GM18517 (cell line): ENCODE data around the gene COL20A1.
"Not testable (repeated sequence)": the region's sequence is repeated elsewhere in the genome, so short reads cannot be mapped to it uniquely, and the experiment has no call there.

Source experiments
- ATAC-seq: cut with Tn5 transposase; IDR thresholded peaks from one replicate; pipeline ENCODE4 v1.9.1; 2021; ENCODE audit warnings: mild to moderate bottlenecking, moderate library complexity; ENCODE audit not compliant: unreplicated experiment

COL20A1 gene

GRCh38 chr20:63292904-63293303, at the start of gene COL20A1:
Gene COL20A1, plus strand, starts transcription at chr20:63293186. Its CDS starts 1,922 bp downstream, at chr20:63295108.
- ATAC-seq, result no peak

- ATAC-seq, result no peak
Observed at GRCh38 chr20:63243604-63244247, 49.3 kb upstream of the COL20A1 start.

- no peak for ATAC-seq
Observed at GRCh38 chr20:63244468-63244867, 48.5 kb upstream of the COL20A1 start.

- no peak for ATAC-seq
Observed at GRCh38 chr20:63246490-63247288, 46.3 kb upstream of the COL20A1 start.

GRCh38 chr20:63247671-63248228, 45.2 kb upstream of the COL20A1 start:
- ATAC-seq, result no peak

- ATAC-seq, result no peak
Observed at GRCh38 chr20:63248835-63249591, 44.0 kb upstream of the COL20A1 start.

- no peak for ATAC-seq
Observed at GRCh38 chr20:63249891-63250290, 43.1 kb upstream of the COL20A1 start.

- ATAC-seq, result not testable (repeated sequence)
Observed at GRCh38 chr20:63251350-63251749, 41.6 kb upstream of the COL20A1 start.

- ATAC-seq, result no peak
Observed at GRCh38 chr20:63252284-63252711, 40.7 kb upstream of the COL20A1 start.

- ATAC-seq, result no peak
Observed at GRCh38 chr20:63253065-63253437, 39.9 kb upstream of the COL20A1 start.

GRCh38 chr20:63253438-63254231, 39.4 kb upstream of the COL20A1 start:
- ATAC-seq, result no peak

- ATAC-seq, result no peak
Observed at GRCh38 chr20:63254232-63254605, 38.8 kb upstream of the COL20A1 start, which contains the start of gene NKAIN4. Gene NKAIN4, minus strand, starts transcription at chr20:63254463. Its CDS starts 13 bp downstream, at chr20:63254450.

GRCh38 chr20:63254606-63255384, 38.2 kb upstream of the COL20A1 start:
- ATAC-seq, result no peak

GRCh38 chr20:63255931-63256704, 36.9 kb upstream of the COL20A1 start:
- no peak for ATAC-seq

GRCh38 chr20:63256954-63257353, 36.0 kb upstream of the COL20A1 start:
- no peak for ATAC-seq

GRCh38 chr20:63257629-63258028, 35.4 kb upstream of the COL20A1 start:
- ATAC-seq, result no peak

GRCh38 chr20:63258781-63259180, 34.2 kb upstream of the COL20A1 start:
- no peak for ATAC-seq

GRCh38 chr20:63259734-63260460, 33.1 kb upstream of the COL20A1 start:
- no peak for ATAC-seq
